Raji (cell line): Measurements from ENCODE around the gene RNF217.

Source experiments
- POLR2A ChIP-seq: IDR thresholded peaks from 2 replicates; pipeline ENCODE4 v1.6.1; 2011; ENCODE audit warnings: low read depth, low read length, control low read depth; ENCODE audit not compliant: insufficient read depth

Gene RNF217

GRCh38 chr6:125102891-125103290 is 140.7 kb downstream of the RNF217 start:
- no peak for TF ChIP-seq POLR2A

DNA sequence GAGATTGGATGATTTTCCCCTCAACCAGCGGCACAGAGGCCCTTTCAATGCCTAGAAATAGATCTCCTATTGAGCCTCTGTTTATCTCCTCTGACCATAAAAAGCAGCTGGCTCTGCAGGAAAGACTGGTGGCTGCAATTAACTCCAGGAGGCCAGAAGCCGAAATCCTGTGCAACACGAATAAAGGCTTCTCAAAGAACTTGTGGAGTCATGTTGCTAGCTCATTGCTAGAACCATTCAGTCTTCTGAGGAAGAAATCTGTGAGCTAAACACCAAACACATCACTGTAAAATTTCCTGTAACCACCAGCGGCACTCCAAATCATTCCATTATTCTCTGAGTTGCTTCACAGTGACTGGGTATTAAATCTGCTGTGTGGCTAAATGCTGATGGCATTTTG is 142.2 kb downstream of the RNF217 start:
- TF ChIP-seq POLR2A, result no peak

- no peak for TF ChIP-seq POLR2A
Measured at GRCh38 chr6:125107048-125107447, 144.8 kb downstream of the RNF217 start.

DNA sequence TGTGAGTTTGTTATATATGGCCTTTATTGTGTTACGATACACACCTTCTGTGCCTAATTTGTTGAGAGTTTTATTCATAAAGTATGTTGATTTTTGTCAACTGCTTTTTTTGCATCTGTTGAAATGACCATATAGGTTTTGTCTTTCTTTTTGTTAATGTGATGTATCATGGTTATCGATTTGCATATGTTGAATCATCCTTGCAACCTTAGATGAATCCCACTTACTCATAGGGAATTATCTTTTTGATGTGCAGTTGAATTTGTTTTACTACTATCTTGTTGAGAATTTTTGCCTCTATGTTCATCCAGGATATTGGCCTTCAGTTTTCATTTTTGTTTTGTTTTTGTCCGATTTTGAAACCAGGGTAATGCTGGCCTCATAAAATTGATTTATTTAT is 145.7 kb downstream of the RNF217 start:
- TF ChIP-seq POLR2A, result no peak

- TF ChIP-seq POLR2A, result no peak
Measured at GRCh38 chr6:125110056-125110455, 147.8 kb downstream of the RNF217 start.

GRCh38 chr6:125111219-125111983 is 149.2 kb downstream of the RNF217 start:
- TF ChIP-seq POLR2A, result no peak

- no peak for TF ChIP-seq POLR2A
Measured at GRCh38 chr6:125112934-125113333, 150.7 kb downstream of the RNF217 start.

GRCh38 chr6:125114248-125114858 is 152.1 kb downstream of the RNF217 start:
- no peak for TF ChIP-seq POLR2A

DNA sequence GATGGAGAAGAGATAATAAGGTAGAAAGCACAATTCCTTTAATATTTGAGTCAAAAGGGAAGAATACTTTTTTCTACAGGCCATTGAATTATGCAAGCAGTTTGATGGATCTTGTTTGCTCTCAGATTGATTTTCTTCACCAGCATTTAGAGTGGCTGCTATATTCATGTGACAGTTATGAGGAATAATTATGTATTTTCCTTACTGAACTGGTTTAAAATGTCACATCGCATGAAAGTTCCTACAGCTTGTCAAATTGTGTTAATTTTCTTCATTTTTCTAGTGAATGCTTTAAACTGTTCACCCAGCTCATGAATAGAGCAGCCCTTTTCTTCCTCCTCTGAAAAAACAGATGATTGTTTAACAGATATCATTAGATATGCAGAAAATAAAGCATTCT is 153.9 kb downstream of the RNF217 start:
- TF ChIP-seq POLR2A, result no peak

- TF ChIP-seq POLR2A, result no peak
Measured at GRCh38 chr6:125116710-125117109, 154.5 kb downstream of the RNF217 start.

- TF ChIP-seq POLR2A, result no peak
Measured at GRCh38 chr6:125117818-125118217, 155.6 kb downstream of the RNF217 start.

DNA sequence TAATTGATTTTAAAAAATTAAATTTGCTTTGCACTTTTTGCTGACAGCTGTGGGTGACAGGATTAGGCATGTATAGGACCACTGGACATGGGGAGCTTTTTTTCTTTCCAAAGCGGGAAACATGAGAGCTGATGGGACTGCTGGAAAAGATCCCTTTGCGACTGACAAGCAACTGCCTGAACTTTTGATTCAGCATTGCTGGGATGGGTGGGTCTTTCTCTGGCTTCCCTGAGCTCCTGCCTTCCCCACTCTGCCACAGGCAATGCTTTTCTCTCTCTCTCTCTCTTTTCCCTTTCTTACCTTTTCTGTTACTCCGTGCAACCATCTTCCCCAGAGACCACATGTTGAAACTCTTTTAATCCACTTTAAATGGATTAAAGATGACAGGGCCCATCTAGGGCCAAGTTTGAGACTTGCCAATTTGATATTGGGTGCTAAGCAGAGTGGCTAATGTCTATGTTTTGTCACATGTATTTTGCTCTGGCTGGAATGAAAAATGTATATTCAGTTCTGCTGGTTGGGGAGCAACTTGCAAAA is 157.9 kb downstream of the RNF217 start:
- TF ChIP-seq POLR2A, result no peak

- no peak for TF ChIP-seq POLR2A
Measured at GRCh38 chr6:125121894-125122293, 159.7 kb downstream of the RNF217 start.

DNA sequence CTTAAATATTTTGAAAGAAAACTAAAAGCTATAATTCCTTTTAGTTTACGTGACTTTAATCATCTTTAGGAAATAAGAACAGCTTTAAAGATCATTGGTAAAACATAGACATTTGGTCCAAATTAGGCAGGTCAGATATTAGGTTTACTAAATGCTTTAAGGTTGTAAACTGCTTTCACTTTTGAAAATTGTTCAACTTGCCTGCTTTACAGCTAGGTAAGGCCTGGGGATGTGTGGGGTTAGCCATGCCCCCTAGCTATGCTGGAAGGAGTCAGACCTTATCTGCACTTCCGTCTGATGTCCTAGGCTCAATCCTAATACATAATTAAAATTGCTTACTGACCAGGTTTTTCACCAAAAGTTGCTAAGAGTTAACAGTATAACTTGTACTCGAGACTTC is 160.8 kb downstream of the RNF217 start:
- no peak for TF ChIP-seq POLR2A

DNA sequence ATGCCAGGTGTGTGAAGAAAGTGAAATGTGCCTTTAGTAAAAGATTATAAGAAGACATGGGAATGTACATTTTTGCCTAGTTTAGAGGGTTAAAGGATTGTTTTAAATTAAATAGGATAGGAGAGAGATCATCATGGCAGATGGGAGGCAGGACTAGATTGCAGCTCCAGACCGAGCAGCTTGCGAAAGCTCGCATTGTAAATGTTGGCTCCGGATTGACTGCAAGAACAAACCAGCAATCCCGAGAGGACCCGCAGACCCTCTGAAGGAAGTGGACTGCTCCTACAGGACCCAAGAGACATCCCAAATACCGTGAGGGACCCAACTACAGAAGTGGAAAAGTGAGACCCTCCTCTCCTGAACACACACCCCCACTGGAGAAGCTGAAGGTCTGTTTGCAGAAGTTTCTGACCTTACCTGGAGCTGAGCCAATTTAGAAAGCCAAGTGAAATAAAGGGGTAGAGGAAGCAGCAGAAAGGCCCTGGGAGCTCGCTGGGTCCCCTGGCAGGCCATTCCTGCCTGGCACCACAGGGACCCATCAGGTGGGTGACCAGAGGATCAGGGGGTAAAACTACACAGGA is 161.3 kb downstream of the RNF217 start:
- no peak for TF ChIP-seq POLR2A

GRCh38 chr6:125124049-125124669 is 161.9 kb downstream of the RNF217 start:
- no peak for TF ChIP-seq POLR2A
